ENCODE measurements around the gene LIPM. TPM values are rescaled to one million over a fixed set of nuclear protein-coding genes. Genes with fewer than 3 reads are reported as not detected.

LIPM gene
- polyA plus RNA-seq, 1 donor (not counting 4 experiments of a cell fraction or from before 2014, with no cell fraction given), result 0.67 TPM

- no peak overlapping the region for H3K27ac ChIP-seq (ENCODE audit: control insufficient read depth, insufficient read depth, low read length)
- FAIRE-seq (no peak), DNase-seq (ENCODE audit: low read depth, low spot score) (no peak)
- TF ChIP-seq EZH2 (IDR thresholded peaks at IDR 0.05; ENCODE audit: low read length), result no peak
- TF ChIP-seq, protein P1, sequence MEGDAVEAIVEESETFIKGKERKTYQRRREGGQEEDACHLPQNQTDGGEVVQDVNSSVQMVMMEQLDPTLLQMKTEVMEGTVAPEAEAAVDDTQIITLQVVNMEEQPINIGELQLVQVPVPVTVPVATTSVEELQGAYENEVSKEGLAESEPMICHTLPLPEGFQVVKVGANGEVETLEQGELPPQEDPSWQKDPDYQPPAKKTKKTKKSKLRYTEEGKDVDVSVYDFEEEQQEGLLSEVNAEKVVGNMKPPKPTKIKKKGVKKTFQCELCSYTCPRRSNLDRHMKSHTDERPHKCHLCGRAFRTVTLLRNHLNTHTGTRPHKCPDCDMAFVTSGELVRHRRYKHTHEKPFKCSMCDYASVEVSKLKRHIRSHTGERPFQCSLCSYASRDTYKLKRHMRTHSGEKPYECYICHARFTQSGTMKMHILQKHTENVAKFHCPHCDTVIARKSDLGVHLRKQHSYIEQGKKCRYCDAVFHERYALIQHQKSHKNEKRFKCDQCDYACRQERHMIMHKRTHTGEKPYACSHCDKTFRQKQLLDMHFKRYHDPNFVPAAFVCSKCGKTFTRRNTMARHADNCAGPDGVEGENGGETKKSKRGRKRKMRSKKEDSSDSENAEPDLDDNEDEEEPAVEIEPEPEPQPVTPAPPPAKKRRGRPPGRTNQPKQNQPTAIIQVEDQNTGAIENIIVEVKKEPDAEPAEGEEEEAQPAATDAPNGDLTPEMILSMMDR (optimal IDR thresholded peaks at IDR 0.05 in 1 of 3, IDR thresholded peaks at IDR 0.05 in 1 of 3, conservative IDR thresholded peaks at IDR 0.05 in 1 of 3; ENCODE audit: extremely low read depth in 1 of 3, insufficient read depth in 2 of 3, low read length in 3 of 3), result no peak
- H3K79me2 ChIP-seq (ENCODE audit: control insufficient read depth, insufficient read depth, low read length), result no peaks in the 10 kb centered on the region
- no peak overlapping the region for H3K4me2 ChIP-seq (ENCODE audit: control insufficient read depth, extremely low read depth, insufficient read depth, low read depth, low read length)
- no peaks in the 10 kb centered on the region for H3K9me3 ChIP-seq (ENCODE audit: control insufficient read depth, low read depth, low read length)
- H2AFZ ChIP-seq (ENCODE audit: control insufficient read depth, low read length), result no peak overlapping the region
- H3K27me3 ChIP-seq (ENCODE audit: control insufficient read depth, extremely low read depth, insufficient read depth, low read length), result no peaks in the 10 kb centered on the region
- no peaks in the 10 kb centered on the region for H4K20me1 ChIP-seq (ENCODE audit: control insufficient read depth, extremely low read depth, insufficient read depth, low read length)
- no peaks in the 10 kb centered on the region for H3K36me3 ChIP-seq (ENCODE audit: control insufficient read depth in 2 of 2, extremely low read depth in 1 of 2, insufficient read depth in 2 of 2, low read length in 2 of 2)
- no peak overlapping the region for H3K4me3 ChIP-seq (ENCODE audit: control insufficient read depth in 2 of 3, extremely low read depth in 1 of 3, insufficient read depth in 2 of 3, low read depth in 1 of 3, low read length in 3 of 3)
- H3K9ac ChIP-seq (ENCODE audit: control insufficient read depth, extremely low read depth, insufficient read depth, low read length), result no peak overlapping the region
- dilution Hi-C loops (cut with MboI; ENCODE audit: extremely low pct_ligation_motif_present, low sequenced_read_pairs), result no loop called here
- no peaks in the 10 kb centered on the region for H3K9me1 ChIP-seq (ENCODE audit: control insufficient read depth, extremely low read depth, insufficient read depth, low read length)
- peaks cover 14% of the 10 kb centered on the region for H3K4me1 ChIP-seq (ENCODE audit: control insufficient read depth, extremely low read depth, insufficient read depth, low read length)
Observed at GRCh38 chr10:88843171-88843570, 40.6 kb downstream of the LIPM start.

- H3K9me3 ChIP-seq (ENCODE audit: control insufficient read depth, low read depth, low read length), result no peaks in the 10 kb centered on the region
- no peaks in the 10 kb centered on the region for H3K9me1 ChIP-seq (ENCODE audit: control insufficient read depth, extremely low read depth, insufficient read depth, low read length)
- H2AFZ ChIP-seq (ENCODE audit: control insufficient read depth, low read length), result peak overlapping the region; percentile 73
- dilution Hi-C loops (cut with MboI; ENCODE audit: extremely low pct_ligation_motif_present, low sequenced_read_pairs), result no loop called here
- TF ChIP-seq EZH2 (IDR thresholded peaks at IDR 0.05; ENCODE audit: low read length), result no peak
- TF ChIP-seq, protein P1 (optimal IDR thresholded peaks at IDR 0.05 in 1 of 3, IDR thresholded peaks at IDR 0.05 in 1 of 3, conservative IDR thresholded peaks at IDR 0.05 in 1 of 3; ENCODE audit: extremely low read depth in 1 of 3, insufficient read depth in 2 of 3, low read length in 3 of 3), result no peak
- peak; percentile 88 for FAIRE-seq
- H3K79me2 ChIP-seq (ENCODE audit: control insufficient read depth, insufficient read depth, low read length), result no peaks in the 10 kb centered on the region
- H3K4me1 ChIP-seq (ENCODE audit: control insufficient read depth, extremely low read depth, insufficient read depth, low read length), result peaks cover 48% of the 10 kb centered on the region
- no peaks in the 10 kb centered on the region for H3K36me3 ChIP-seq (ENCODE audit: control insufficient read depth in 2 of 2, extremely low read depth in 1 of 2, insufficient read depth in 2 of 2, low read length in 2 of 2)
- H3K4me2 ChIP-seq (ENCODE audit: control insufficient read depth, extremely low read depth, insufficient read depth, low read depth, low read length), result peak overlapping the region; percentile 68
- peak overlapping the region; percentile 58 for H3K27ac ChIP-seq (ENCODE audit: control insufficient read depth, insufficient read depth, low read length)
- no peak overlapping the region for H3K9ac ChIP-seq (ENCODE audit: control insufficient read depth, extremely low read depth, insufficient read depth, low read length)
- peak overlapping the region in 1 of 3 experiments; percentile 41 for H3K4me3 ChIP-seq (ENCODE audit: control insufficient read depth in 2 of 3, extremely low read depth in 1 of 3, insufficient read depth in 2 of 3, low read depth in 1 of 3, low read length in 3 of 3)
- H4K20me1 ChIP-seq (ENCODE audit: control insufficient read depth, extremely low read depth, insufficient read depth, low read length), result no peaks in the 10 kb centered on the region
- H3K27me3 ChIP-seq (ENCODE audit: control insufficient read depth, extremely low read depth, insufficient read depth, low read length), result no peaks in the 10 kb centered on the region
- no peak for DNase-seq (ENCODE audit: low read depth, low spot score)
Observed at GRCh38 chr10:88848499-88848898, 46.0 kb downstream of the LIPM start.

Data from keratinocyte (primary cell).